ENCODE results near the gene BRD1.

BRD1 gene

DNA sequence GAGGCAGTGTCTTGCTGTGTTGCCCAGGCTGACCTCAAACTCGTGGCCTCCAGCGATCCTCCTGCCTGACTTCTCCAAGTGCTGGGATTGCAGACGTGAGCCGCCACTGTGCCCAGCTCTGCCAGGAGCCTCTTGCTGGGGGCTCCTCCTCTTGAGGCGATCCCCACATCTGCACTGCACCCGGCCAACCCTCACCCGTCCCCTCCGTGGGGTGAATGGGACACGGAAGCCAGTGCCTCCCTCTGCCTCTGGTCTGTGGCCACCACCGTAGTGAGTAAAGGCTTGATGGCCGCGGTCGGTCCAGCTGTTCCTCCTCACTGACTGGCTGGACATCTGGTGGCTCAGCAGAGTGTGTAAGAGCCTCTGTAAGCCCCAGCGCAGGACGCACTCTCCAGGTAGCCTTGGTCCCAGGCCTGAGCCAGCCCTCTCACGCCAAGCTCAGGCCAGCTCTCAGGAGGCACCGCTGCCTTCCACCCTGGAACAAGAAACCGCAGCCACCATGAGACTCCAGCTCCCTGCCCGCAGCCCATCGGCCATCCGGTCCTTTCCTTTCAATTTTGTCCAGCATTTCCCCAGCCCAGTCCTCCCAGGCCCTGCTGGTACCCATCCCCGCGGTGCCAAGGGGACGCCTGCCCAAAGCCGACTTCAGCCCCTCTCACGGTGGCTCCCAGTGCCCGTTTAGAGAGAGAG lies 100.3 kb downstream of the BRD1 start:
- DNase-seq (ENCODE audit: low spot score) = no peak

GRCh38 chr22:49726701-49727101 lies 101.0 kb downstream of the BRD1 start:
- DNase-seq (ENCODE audit: low spot score) = no peak

GRCh38 chr22:49726022-49726681 lies 101.5 kb downstream of the BRD1 start:
- no peak for DNase-seq (ENCODE audit: low spot score)

- DNase-seq (ENCODE audit: low spot score) = no peak
These were observed 102.2 kb downstream of the BRD1 start for GRCh38 chr22:49725516-49725915.

DNA sequence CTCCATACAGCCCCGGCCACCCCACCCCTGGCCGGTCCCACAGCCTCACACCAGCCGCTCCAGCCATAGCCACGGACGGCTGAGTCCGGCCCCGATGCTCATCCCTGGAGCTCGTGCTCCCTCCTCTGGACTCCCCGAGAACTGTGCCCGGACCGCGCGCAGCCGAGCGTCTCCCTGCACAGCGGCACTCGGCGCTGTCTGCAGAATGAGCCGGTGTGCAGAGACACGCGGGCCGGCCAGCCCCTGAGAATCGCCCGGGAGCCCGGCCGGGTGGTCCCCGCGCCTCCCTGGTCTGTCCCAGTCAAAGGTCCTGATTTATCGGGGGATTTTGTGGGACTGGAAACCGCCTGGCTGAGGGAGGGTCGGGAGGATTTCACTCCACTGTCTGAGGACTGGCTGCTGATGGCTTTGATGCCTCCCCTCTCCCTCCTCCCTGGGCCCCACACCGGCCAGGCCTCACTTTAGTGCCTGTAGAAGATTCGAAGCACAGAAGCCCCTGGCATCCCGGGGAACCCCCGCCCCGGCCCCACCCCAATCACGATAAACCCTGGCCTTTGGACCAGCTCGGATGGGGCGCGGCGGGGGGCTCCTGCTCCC lies 102.7 kb downstream of the BRD1 start:
- DNase-seq (ENCODE audit: low spot score) = no peak

- no peak for DNase-seq (ENCODE audit: low spot score)
These were observed 103.4 kb downstream of the BRD1 start for GRCh38 chr22:49724030-49724892.

DNA sequence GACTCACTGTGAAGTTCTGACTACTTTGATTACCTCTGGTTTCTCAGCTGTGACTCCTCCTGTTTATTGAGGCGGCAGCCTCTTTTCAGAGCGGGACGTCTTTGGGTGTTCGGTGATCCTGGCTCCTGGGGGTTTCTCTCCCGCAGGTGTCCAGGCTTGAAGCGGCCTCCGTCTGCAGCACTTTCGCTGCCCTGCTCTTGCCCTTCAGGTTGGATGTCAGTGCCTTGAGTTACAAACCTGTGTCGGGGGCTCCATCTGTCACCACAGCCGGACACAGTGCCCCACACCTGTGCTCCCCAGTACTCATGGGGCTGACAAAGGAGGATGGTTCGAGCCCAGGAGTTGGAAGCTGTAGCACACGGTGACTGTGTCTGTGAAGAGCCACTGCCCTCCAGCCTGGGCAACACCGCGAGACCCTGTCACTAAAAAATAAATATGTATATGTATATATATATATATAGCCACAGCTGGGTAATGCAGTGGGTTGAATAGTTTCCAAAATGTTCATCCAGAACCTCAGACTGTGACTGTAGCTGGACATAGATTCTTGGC lies 104.1 kb downstream of the BRD1 start:
- DNase-seq (ENCODE audit: low spot score) = no peak
